AG09319 (cell line): Measurements from ENCODE around the gene ZDHHC4.
"Not testable (repeated sequence)": the region's sequence is repeated elsewhere in the genome, so short reads cannot be mapped to it uniquely, and the experiment has no call there.

Experiments used
- DNase-seq: peaks from one replicate; pipeline ENCODE4 v3.0.0-alpha.2; 2010; ENCODE audit warnings: low read depth; ENCODE audit errors: extremely low read depth
- TF ChIP-seq, protein P1 (sequence below): IDR thresholded peaks from 2 replicates; pipeline ENCODE4 v1.5.1; 2011; ENCODE audit warnings: low read depth, mild to moderate bottlenecking, inconsistent platforms, low read length, moderate library complexity

Gene ZDHHC4

DNA sequence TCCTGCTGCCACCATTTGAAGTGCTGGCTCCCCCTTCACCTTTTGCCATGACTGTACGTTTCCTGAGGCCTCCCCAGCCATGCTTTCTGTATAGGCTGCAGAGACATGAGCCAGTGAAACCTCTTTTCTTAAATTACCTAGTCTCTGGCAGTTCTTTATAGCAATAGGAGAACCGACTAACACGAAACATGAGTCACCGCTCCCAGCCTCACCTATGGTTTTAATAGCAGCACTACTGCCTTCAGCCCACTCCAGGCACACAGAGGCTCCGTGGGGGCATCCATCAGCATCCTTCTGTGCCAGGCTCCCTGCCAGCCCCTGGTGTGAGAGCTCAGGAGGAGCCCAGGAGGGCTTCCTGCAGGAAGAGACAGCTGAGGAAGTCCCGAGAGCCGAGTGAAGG, 54.4 kb downstream of the ZDHHC4 start:
- no peak for DNase-seq
- TF ChIP-seq, protein P1, sequence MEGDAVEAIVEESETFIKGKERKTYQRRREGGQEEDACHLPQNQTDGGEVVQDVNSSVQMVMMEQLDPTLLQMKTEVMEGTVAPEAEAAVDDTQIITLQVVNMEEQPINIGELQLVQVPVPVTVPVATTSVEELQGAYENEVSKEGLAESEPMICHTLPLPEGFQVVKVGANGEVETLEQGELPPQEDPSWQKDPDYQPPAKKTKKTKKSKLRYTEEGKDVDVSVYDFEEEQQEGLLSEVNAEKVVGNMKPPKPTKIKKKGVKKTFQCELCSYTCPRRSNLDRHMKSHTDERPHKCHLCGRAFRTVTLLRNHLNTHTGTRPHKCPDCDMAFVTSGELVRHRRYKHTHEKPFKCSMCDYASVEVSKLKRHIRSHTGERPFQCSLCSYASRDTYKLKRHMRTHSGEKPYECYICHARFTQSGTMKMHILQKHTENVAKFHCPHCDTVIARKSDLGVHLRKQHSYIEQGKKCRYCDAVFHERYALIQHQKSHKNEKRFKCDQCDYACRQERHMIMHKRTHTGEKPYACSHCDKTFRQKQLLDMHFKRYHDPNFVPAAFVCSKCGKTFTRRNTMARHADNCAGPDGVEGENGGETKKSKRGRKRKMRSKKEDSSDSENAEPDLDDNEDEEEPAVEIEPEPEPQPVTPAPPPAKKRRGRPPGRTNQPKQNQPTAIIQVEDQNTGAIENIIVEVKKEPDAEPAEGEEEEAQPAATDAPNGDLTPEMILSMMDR, result no peak

GRCh38 chr7:6634021-6634420, 56.8 kb downstream of the ZDHHC4 start:
- DNase-seq, result no peak
- TF ChIP-seq, protein P1, result no peak

DNA sequence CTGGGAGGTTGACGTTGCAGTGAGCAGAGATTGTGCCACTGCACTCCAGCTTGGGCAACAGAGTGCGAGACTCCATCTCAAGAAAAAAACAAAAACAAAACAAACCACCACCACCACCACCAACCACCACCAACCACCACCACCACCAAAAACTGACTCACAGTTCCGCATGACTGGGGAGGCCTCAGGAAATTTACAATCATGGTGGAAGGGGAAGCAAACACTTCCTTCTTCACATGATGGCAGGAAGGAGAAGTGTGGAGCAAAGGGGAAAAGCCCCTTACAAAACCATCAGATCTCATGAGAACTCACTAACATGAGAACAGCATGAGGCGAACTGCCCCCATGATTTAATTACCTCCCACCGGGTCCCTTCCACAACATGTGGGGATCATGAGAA, 57.7 kb downstream of the ZDHHC4 start:
- not testable (repeated sequence) for DNase-seq

DNA sequence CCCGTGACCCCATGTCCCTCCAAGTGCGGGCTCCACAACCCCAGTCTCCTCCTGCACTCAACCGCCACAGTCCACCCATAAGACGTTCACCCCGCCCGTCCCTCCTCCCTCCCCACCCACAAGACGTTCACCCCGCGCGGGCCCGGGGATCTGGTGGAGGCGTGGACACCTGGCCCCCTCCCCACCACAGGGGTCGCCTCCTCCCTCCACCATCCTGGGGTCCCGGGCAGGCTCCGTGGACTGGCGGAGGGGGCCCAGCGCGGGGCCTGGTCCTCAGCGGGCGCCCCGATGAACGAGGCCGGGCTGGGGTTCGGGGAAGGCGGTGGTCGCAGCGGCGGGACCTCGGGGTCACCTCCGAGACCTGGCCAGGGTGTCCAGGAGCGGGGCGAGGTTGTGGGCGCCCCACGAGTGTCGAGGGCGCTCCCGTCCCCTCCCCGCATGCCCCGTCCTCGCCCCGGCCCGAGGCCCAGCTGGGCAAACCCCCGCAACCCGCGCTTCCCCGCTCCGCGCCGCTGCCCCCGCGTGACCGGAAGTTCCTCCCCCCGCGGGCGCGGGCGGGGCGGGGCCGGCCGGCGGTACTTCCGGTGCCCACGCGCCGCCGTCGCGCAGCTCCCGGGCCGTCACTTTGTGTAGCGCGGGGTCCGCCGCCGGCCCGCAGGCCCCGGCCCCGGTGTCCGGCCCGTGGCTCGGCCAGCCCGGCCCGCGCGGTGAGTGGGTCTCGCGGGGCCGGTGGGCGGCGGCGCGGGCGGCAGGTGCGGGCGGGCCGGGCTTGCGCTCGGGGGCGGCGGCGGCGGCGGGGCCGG, 59.7 kb downstream of the ZDHHC4 start, which contains the start of gene ZNF316:
TSS of gene ZNF316 (plus strand) at position 578 of the 803 bp plus-strand sequence. CDS start 5,092 bp downstream, outside the sequence.
- DNase-seq, result peak; percentile 25
- TF ChIP-seq, protein P1, result no peak

GRCh38 chr7:6637544-6638229, 60.4 kb downstream of the ZDHHC4 start:
- TF ChIP-seq, protein P1, result peak; percentile 10
- no peak for DNase-seq
